ENCODE results near the gene VAC14. TPM values are rescaled to one million over a fixed set of nuclear protein-coding genes. Genes with fewer than 3 reads are reported as not detected.

Gene VAC14
- total and polyA plus RNA-seq, 2 experiments from 2014 or later = 42.3 to 77.7 TPM

DNA sequence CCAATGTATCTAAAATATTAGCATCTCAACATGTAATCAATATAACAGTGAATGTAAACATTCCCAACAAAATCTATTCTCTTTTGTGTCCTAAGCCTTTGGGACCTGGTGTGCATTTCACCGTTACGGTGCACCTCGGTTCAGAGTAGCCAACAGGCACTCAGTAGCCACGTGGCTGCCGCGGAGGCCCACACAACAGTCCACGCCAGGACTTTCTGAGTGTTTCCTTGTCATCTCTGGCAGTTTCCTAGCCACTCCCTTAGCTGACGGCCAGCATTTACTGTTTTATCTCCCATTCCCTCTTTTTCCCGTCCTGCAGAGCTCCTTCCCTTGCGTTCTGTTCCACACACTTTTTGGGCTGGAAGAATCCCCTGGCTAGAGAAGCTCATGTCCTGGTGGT is 36.3 kb downstream of the VAC14 start:
- no peaks in the 10 kb centered on the region for H3K79me2 ChIP-seq (replicated peaks; ENCODE audit: insufficient read depth)
- no peak overlapping the region for H3K27ac ChIP-seq (ENCODE audit: low read depth)
- no peaks in the 10 kb centered on the region; the same call in 1 of the 2 replicates for H4K20me1 ChIP-seq (replicated peaks; ENCODE audit: insufficient read depth)
- H2AFZ ChIP-seq = no peak overlapping the region
- H3K9me2 ChIP-seq (ENCODE audit: insufficient read depth) = no peaks in the 10 kb centered on the region
- Mint-ChIP-seq H3K4me3 (no peak overlapping the region), H3K4me1 (peaks cover 15% of the 10 kb centered on the region), H3K36me3 (ENCODE audit: low read depth) (peaks cover 19% of the 10 kb centered on the region), H3K9me3 (no peaks in the 10 kb centered on the region), H3K27me3 (ENCODE audit: insufficient read depth, low read depth, poor library complexity) (peaks cover 8% of the 10 kb centered on the region), H3K27ac (no peak overlapping the region)
- DNase-seq (ENCODE audit: low spot score) = no peak
- TF ChIP-seq CTCF (conservative IDR thresholded peaks at IDR 0.05; ENCODE audit: low read depth in 2 of 2) (no peak), ZNF114 (CRISPR knock-in tag; IDR thresholded peaks at IDR 0.05) (no peak), ETS1 (IDR thresholded peaks at IDR 0.05) (no peak), JUNB (IDR thresholded peaks at IDR 0.05; ENCODE audit: unreplicated experiment) (no peak), EZH2phosphoT487 (IDR thresholded peaks at IDR 0.05; ENCODE audit: unreplicated experiment) (no peak), NANOG (IDR thresholded peaks at IDR 0.05; ENCODE audit: borderline replicate concordance) (no peak), REST (IDR thresholded peaks at IDR 0.05; ENCODE audit: unreplicated experiment) (no peak), STAT1 (IDR thresholded peaks at IDR 0.05; ENCODE audit: unreplicated experiment) (no peak), CREB1 (CRISPR knock-in tag; IDR thresholded peaks at IDR 0.05; ENCODE audit: low read depth) (no peak), EZH2 (IDR thresholded peaks at IDR 0.05; ENCODE audit: low read depth, unreplicated experiment) (no peak), POLR2AphosphoS5 (IDR thresholded peaks at IDR 0.05; ENCODE audit: low read depth) (no peak), ZNF462 (CRISPR knock-in tag; IDR thresholded peaks at IDR 0.05) (no peak), ZNF331 (CRISPR knock-in tag; IDR thresholded peaks at IDR 0.05; ENCODE audit: low read depth) (no peak)
- no peaks in the 10 kb centered on the region for H3K27me3 ChIP-seq (ENCODE audit: insufficient read depth)
- no peak overlapping the region for H3K4me2 ChIP-seq
- H3K36me3 ChIP-seq (ENCODE audit: insufficient read depth) = no peaks in the 10 kb centered on the region; the same call in 1 of the 2 replicates
- no peak overlapping the region for H3K4me3 ChIP-seq
- no peak for ATAC-seq
- H3K4me1 ChIP-seq (ENCODE audit: insufficient read depth) = no peaks in the 10 kb centered on the region
- no peaks in the 10 kb centered on the region for H3F3A ChIP-seq (replicated peaks; ENCODE audit: low read depth)

Measured in GM23338 (cell line).